ENCODE measurements around the gene HDAC10. TPM values are rescaled to one million over a fixed set of nuclear protein-coding genes. Genes with fewer than 3 reads are reported as not detected.

Gene HDAC10
- total RNA-seq, 2 experiments from 2014 or later = 46.1 to 47.6 TPM

DNA sequence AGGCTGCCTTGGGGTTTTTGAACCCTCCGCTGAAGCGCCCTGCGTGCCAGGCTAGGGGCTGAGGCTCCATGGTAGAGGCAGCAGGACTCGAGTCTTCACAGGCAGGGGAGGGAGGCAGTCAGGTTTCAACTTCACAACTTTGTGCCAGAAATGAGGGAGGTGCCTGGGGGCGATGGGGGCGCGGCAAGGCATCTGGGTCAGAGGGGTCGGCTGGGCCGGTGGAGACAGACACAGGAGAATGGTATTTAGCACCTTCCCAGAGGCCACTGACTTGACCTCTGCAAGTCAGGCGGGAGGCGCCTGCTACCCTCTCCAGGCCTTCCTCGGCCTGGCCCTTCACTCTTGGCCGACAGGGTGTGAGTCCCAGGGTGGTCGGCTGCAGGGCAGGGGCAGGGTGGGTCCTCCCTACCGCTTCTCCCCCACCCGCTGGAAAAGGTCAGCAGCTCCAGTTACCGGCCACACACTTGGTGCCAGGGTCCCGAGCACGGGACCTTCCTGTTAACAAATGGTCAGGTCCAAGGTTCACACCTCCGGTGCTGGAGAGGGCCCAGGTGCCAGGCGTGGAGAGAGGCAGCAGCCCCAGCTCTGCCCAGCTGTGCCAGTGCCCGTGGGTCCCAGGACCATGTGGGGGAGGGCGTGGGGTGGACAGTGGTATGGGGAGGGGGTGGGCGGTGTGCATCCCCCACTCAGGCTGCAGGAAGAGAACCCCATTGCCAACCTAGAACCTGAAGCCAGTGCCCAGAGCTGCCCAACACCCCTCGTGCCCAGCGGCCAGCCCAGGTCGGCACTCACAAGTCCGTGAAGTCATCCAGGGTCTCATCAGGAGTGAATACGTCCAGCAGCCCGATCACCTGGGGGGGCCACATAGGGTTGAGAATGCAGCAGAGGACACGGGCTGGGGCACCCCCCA, 6.6 kb upstream of the HDAC10 start:
- CTCF ChIA-PET = no interaction called here
- intact Hi-C loops (cut with micrococcal nuclease) = no loop called here
- no peaks in the 10 kb centered on the region for H3K9me3 Mint-ChIP-seq
- peaks cover 5% of the 10 kb centered on the region for H3K4me1 Mint-ChIP-seq (ENCODE audit: low read depth)
- H3K27me3 Mint-ChIP-seq = peaks cover 16% of the 10 kb centered on the region
- DNase-seq = no peak
- no peaks in the 10 kb centered on the region for H3K36me3 Mint-ChIP-seq
- no peak overlapping the region for H3K27ac Mint-ChIP-seq
- no peak overlapping the region for H3K4me3 Mint-ChIP-seq
- POLR2A ChIA-PET = no interaction called here

DNA sequence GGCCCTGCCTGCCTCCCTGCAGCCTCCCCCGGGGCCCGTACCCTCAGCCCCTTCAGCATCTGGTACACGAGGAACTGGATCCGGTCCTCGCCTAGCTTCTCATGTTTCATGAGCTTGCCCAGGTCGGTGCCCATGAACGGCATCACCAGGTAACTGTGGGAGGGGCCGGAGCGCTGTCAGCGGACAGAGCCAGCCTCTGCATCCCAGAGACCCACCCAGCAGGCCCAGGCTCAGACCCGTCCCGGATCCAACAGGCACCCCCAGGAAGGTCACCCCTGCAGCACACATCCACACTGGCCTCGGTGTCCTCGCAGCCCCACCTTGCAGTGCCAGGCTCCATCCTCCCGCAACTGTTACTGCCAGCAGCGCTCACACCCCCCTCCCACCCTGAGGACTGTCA, 6.0 kb upstream of the HDAC10 start:
- intact Hi-C loops (cut with micrococcal nuclease) = no loop called here

DNA sequence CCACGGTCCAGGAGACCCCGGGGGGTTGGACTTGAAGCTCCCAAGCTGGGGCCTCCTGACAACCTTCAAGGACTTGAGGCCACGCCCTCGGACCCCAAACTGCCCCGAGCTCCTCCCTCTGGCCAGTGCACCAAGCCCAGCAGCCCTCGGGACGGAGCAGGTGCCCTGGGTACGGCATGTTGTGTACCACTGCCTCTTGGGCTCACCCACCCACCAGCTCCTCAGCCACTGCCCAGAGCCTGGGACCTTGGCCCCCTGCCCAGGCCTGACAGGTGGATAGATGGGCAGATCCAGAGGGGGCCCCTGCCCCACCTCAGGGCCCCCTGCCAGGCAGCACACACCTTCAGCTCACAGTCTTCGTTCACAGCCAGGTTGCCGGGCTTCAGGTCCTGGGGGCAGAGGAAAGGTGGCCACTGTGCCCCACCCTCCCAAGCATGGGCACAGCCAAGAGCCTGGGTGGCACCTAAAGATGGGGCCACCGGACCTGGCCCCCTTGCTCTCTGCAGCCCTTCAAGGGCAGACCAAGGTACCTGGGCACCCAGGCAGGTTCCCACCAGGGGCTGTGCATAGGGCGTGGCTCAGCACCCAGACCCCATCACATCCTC, 5.3 kb upstream of the HDAC10 start:
- H3K4me1 Mint-ChIP-seq (ENCODE audit: low read depth) = no peaks in the 10 kb centered on the region
- no peaks in the 10 kb centered on the region for H3K9me3 Mint-ChIP-seq
- ChIA-PET CTCF (no interaction called here), POLR2A (interaction anchor here (1.0 kb wide), 1 partner anchor 252 kb away, joined by 3 read pairs; no protein-coding TSS in a partner anchor)
- intact Hi-C loops (cut with micrococcal nuclease) = no loop called here
- no peak for DNase-seq
- H3K4me3 Mint-ChIP-seq = no peak overlapping the region
- peaks cover 7% of the 10 kb centered on the region for H3K27me3 Mint-ChIP-seq
- no peak overlapping the region for H3K27ac Mint-ChIP-seq
- H3K36me3 Mint-ChIP-seq = no peaks in the 10 kb centered on the region

More for the DNA sequence above, 6.0 kb upstream of the HDAC10 start:
- ChIA-PET CTCF (no interaction called here), POLR2A (no interaction called here)
- H3K4me1 Mint-ChIP-seq (ENCODE audit: low read depth) = peaks cover under 1% of the 10 kb centered on the region
- H3K27me3 Mint-ChIP-seq = peaks cover 9% of the 10 kb centered on the region
- no peak overlapping the region for H3K4me3 Mint-ChIP-seq
- H3K9me3 Mint-ChIP-seq = no peaks in the 10 kb centered on the region
- no peak for DNase-seq
- no peaks in the 10 kb centered on the region for H3K36me3 Mint-ChIP-seq
- no peak overlapping the region for H3K27ac Mint-ChIP-seq

DNA sequence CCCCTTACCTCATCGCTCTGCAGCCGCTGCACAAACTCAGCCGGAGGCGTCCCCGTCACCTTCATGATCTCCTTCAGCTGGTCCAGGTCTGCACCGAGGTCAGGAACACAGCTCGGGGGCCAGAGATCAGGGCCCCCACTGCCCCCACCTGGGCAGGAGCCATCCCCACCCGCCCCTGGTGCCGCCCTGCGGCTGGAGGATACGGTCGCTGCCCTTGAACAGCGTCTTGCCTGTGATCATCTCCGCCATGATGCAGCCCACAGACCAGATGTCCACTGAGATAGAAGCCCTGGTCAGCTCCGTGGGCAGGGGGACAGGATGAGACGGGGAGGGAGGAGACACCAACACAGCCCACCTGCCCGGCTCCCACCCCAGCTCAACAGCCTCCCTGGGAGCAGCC, 4.5 kb upstream of the HDAC10 start:
- intact Hi-C loops (cut with micrococcal nuclease) = no loop called here
- Mint-ChIP-seq H3K36me3 (no peaks in the 10 kb centered on the region), H3K4me1 (ENCODE audit: low read depth) (peaks cover 2% of the 10 kb centered on the region), H3K27me3 (peaks cover 7% of the 10 kb centered on the region), H3K27ac (no peak overlapping the region), H3K4me3 (no peak overlapping the region), H3K9me3 (no peaks in the 10 kb centered on the region)
- POLR2A ChIA-PET = interaction anchor here (1.0 kb wide), 1 partner anchor 253 kb away, joined by 3 read pairs; no protein-coding TSS in a partner anchor
- no peak for DNase-seq
- CTCF ChIA-PET = no interaction called here

DNA sequence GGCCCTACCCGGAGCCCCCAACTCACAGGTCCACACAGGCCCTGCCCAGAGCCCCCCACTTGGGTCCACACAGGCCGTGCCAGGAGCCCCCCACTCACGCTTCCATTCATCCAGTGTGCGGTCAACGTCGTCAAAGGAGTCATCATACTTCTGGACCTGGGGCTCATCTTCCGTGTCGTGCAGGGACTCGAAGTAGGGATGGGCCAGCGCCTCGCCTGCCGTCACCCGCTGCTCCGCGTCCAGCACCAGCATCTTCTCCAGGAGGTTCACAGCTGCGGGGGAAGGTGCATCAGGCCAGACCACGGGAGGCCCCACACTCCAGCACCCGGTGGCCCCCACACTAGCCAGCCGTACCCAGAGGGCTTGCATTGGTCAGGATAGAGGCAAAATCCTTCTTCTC, 4.0 kb upstream of the HDAC10 start:
- intact Hi-C loops (cut with micrococcal nuclease) = no loop called here
- Mint-ChIP-seq H3K4me1 (ENCODE audit: low read depth) (peaks cover 6% of the 10 kb centered on the region), H3K27me3 (peaks cover 7% of the 10 kb centered on the region), H3K4me3 (peak overlapping the region; percentile 5), H3K9me3 (no peaks in the 10 kb centered on the region), H3K27ac (no peak overlapping the region), H3K36me3 (no peaks in the 10 kb centered on the region)
- ChIA-PET POLR2A (no interaction called here), CTCF (no interaction called here)
- no peak for DNase-seq

DNA sequence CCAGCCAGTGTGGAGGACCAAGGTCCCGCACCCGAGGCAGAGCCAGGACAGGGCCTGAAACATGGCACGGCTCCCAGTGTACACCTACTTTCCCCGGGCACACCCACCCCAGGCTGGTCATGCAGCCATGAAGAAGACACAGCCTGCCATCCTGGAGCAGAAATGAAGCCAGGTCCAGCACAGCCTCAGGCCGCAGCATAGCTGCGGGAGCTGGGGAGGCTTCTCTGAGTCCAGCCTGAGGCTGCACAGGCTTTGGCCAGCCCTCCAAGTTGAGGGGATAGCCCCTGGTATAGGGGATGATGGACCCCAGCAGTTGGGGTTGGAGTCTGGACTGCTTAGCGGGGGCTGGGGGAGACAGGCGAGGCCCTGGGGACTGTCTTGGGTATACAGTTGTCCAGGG, 2.9 kb upstream of the HDAC10 start:
- H3K27me3 Mint-ChIP-seq = peaks cover 3% of the 10 kb centered on the region
- no peak overlapping the region for H3K4me3 Mint-ChIP-seq
- intact Hi-C loops (cut with micrococcal nuclease) = no loop called here
- H3K36me3 Mint-ChIP-seq = no peaks in the 10 kb centered on the region
- no peaks in the 10 kb centered on the region for H3K9me3 Mint-ChIP-seq
- POLR2A ChIA-PET = no interaction called here
- no peak overlapping the region for H3K27ac Mint-ChIP-seq
- peaks cover 10% of the 10 kb centered on the region for H3K4me1 Mint-ChIP-seq (ENCODE audit: low read depth)
- CTCF ChIA-PET = no interaction called here
- DNase-seq = no peak

DNA sequence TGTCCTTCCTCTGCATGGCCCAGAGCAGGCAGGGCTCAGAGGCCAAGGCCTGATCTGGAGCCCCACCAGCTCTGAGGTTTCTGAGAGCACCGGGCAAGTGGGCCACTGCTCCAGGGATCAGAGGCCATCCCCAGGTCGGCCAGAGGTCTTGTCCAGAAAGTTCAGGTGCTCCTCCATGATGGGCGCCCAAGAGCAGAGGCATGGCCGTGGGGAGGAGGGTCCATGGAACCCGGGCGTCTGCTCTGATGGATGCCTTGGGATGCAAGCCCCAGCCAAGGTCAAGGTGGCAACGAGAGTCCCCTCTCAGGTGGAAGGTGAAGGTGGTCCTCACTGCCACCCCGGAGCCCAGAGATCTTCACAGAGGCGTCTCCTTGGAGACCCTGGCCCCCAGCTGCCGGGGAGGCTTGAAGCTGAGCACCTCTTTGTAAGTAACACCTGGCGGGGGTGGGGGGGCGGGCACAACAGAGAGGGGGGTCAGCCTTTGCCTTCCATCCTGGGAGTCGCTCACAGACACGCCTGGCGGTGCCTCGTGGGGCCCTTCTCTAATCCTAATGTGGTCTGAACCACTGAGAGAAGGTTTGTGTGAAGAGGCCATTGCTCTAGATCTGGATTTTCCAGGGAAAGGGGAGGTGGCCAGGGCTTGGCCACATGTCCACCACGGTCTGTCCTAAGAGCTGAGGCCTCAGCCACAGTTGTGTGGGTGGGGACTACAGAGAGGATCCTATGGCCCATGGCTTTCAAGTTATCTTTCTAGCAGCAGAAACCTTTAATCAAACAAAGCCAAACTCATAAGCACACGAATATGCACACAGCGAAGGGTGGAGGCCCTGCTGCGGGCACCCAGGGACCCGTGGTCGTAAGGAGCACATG, 2.2 kb upstream of the HDAC10 start:
- peaks cover 10% of the 10 kb centered on the region for H3K4me1 Mint-ChIP-seq (ENCODE audit: low read depth)
- no peak overlapping the region for H3K27ac Mint-ChIP-seq
- intact Hi-C loops (cut with micrococcal nuclease) = no loop called here
- H3K36me3 Mint-ChIP-seq = no peaks in the 10 kb centered on the region
- CTCF ChIA-PET = interaction anchor here (0.6 to 3.5 kb wide), 11 partner anchors 9 to 272 kb away, joined by 3 to 23 read pairs (median 4); partner anchors contain the start of genes DENND6B and SCO2
- POLR2A ChIA-PET = interaction anchor here (3.4 kb wide), 1 partner anchor 9 kb away, joined by 15 read pairs; the partner anchor contains the start of gene MAPK12
- no peak for DNase-seq
- H3K4me3 Mint-ChIP-seq = no peak overlapping the region
- H3K27me3 Mint-ChIP-seq = no peaks in the 10 kb centered on the region
- no peaks in the 10 kb centered on the region for H3K9me3 Mint-ChIP-seq

DNA sequence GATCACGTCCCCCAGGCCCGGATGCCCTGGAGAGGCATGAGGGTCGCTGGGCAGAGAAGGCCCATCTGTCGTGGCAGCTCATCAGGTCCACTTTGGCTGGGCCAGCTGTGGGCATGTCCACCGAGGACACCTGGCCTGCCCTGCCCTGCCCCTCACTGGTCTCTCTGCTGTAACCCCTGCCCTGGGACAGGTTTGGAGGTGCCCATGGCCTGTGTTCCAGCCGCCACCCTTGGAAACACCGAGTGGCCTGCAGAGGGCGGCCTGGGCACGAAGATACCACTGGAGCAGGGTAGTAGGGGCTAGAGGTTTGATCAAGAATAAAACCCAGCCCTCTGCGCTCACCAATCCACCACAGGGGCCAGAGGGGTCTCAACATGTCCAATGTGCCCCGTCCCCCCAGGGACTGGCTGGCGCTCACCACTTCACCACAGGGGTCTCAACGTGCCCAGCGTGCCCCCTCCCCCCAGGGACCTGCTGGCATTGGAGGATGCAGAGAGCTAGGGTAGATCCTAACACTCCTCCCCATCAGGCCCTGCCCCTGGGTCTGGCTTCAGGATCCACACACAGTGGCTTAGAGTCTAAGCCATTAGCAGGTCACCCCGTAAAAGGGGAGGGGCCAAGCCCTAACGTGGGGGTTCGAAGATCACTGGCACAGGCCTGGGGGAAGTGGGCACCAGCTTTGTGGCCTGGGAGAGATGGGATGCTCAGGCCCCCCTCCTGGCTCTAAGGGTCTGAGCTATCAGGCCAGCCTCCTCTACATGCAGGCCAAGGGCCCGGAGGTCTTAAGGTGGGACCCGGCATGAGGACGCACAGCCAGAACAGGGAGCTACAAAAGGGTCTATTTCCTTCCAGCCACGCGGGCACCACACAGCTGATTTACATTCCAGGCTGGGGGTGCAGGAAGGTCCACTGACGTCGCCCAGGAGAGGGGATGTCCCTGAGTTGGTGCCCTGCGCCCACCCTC, 1.3 kb upstream of the HDAC10 start:
- Mint-ChIP-seq H3K27ac (no peak overlapping the region), H3K36me3 (peaks cover 4% of the 10 kb centered on the region), H3K4me1 (ENCODE audit: low read depth) (peaks cover 18% of the 10 kb centered on the region), H3K4me3 (no peak overlapping the region), H3K27me3 (no peaks in the 10 kb centered on the region), H3K9me3 (no peaks in the 10 kb centered on the region)
- POLR2A ChIA-PET = interaction anchor here (1.4 to 3.4 kb wide), 4 partner anchors 10 to 273 kb away, joined by 4 to 15 read pairs (median 4); partner anchors contain the start of genes MAPK12 and SCO2
- CTCF ChIA-PET = interaction anchor here (0.6 to 3.5 kb wide), 15 partner anchors 8 to 368 kb away, joined by 3 to 23 read pairs (median 4); partner anchors contain the start of genes DENND6B and SCO2
- intact Hi-C loops (cut with micrococcal nuclease) = no loop called here
- DNase-seq = peak; percentile 79

DNA sequence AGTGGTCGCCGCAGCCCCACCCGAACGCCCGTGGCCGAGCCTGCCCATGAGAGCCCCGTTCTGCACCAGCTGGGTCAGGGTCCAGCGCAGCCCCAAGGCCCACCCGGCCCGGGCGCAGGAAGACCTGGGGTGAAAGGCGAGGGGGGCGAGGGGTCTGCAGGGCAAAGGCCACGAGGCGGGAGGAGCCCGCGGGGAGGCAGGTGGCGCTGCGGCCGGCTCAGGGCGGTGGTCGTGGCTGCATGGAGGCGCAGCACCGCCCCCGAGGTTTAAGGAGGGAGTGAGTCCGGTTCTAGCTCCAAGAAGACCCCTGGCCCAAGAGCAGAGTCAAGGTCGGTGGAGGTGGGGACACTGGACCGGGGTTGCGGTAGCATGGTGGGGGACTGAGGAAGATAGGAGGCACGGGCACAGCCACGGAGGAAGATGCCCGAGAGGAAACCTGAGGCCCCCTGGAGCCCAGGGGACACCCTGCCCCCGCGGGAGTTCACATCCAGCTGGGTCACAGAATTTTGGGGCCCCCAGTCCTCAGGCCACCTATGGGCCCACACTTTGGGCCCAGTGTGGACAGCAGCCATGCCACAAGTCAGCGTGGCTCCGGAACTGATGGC, 514 bp upstream of the HDAC10 start:
- no peak overlapping the region for H3K27ac Mint-ChIP-seq
- intact Hi-C loops (cut with micrococcal nuclease) = no loop called here
- POLR2A ChIA-PET = interaction anchor here (1.2 to 3.4 kb wide), 7 partner anchors 11 to 370 kb away, joined by 3 to 15 read pairs (median 4); partner anchors contain the start of genes LMF2, MAPK12, NCAPH2 and SCO2
- peak overlapping the region; percentile 20 for H3K4me3 Mint-ChIP-seq
- no peaks in the 10 kb centered on the region for H3K9me3 Mint-ChIP-seq
- no peaks in the 10 kb centered on the region for H3K27me3 Mint-ChIP-seq
- no peak for DNase-seq
- peaks cover 5% of the 10 kb centered on the region for H3K36me3 Mint-ChIP-seq
- CTCF ChIA-PET = interaction anchor here (0.8 to 3.5 kb wide), 15 partner anchors 9 to 369 kb away, joined by 3 to 23 read pairs (median 6); partner anchors contain the start of genes DENND6B and SCO2
- H3K4me1 Mint-ChIP-seq (ENCODE audit: low read depth) = peaks cover 20% of the 10 kb centered on the region

DNA sequence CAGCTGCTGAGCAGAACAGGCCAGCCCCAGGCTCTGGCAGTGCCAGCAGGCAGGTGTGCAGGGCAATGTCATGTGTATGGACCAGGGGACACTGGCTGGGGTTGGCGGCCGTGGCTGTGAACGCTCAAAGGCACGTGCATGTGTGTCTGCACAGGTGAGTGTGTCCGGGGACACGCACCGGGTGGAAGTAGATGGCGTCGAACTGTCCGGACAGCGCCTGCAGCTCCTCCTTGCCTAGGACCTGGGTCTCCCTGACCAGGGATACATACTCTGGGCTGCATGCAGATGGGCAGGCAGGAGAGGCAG, 863 bp downstream of the HDAC10 start:
- Mint-ChIP-seq H3K27ac (no peak overlapping the region), H3K27me3 (no peaks in the 10 kb centered on the region), H3K4me1 (ENCODE audit: low read depth) (peaks cover 24% of the 10 kb centered on the region), H3K9me3 (no peaks in the 10 kb centered on the region), H3K36me3 (peaks cover 5% of the 10 kb centered on the region), H3K4me3 (peak overlapping the region; percentile 84)
- no peak for DNase-seq
- ChIA-PET CTCF (interaction anchor here (1.0 to 3.5 kb wide), 7 partner anchors 8 to 224 kb away, joined by 3 to 23 read pairs (median 7); no protein-coding TSS in a partner anchor), POLR2A (interaction anchor here (1.2 to 3.4 kb wide), 5 partner anchors 12 to 371 kb away, joined by 3 to 15 read pairs (median 4); partner anchors contain the start of genes LMF2, MAPK12 and NCAPH2)
- intact Hi-C loops (cut with micrococcal nuclease) = no loop called here

Data from activated CD4-positive, alpha-beta memory T cell treated with anti-CD3 and anti-CD28 coated beads for 36 hours (primary cell).